ENCODE measurements around the gene CRYBA4.

Gene CRYBA4

DNA sequence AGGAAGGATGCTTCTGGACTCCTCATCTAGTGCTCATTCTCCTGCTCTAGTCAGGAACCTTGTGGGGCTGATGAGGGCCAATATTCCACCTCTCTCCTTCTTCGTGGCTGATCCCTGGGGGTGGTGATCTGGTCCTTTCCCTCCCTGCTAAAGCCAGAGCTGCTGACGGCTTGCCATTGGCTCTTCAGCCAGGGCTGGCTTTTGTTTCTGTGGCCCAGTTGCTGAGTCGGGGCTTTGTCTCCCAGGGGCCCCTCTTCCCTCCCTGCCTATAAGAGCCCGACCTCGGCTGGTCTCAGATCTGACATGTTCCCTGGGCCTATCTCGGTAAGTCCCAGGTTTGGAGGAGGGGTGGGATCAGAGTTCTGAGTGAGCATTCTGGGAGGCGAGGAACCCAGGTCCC, at the start of gene CRYBA4:
Gene CRYBA4, plus strand, starts transcription at position 301 of the 400 bp plus-strand sequence. CDS start 634 bp downstream, outside the sequence.
- DNase-seq = no peak

DNA sequence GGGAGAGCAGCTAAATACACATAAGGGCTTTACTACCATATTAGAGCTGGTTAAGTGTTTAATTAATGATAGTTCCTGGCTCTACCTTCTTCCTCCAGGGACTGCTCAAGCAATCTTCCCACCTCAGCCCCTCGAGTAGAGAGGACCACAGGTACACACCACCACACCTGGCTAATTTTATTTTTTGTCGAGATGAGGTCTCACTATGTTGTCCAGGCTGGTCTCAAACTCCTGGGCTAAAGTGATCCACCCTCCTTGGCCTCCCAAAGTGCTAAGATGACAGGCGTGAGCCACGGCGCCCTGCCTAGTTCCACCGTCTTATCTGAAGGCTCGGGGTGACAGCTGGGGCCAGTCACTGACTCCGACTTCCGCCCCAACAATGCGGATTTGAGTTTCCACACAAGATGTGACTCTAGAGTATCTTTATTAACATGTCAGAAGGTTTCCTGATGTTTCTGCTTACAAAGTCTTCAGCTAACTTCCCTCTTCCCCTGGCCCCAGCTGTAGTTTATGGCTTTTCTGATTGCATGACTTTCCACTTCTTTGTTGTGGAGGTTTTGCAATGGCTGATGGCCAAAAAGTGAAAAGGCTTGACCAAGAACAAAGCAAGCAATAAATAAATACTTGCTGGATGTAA, 48.6 kb upstream of the CRYBA4 start:
- no peak for DNase-seq

DNA sequence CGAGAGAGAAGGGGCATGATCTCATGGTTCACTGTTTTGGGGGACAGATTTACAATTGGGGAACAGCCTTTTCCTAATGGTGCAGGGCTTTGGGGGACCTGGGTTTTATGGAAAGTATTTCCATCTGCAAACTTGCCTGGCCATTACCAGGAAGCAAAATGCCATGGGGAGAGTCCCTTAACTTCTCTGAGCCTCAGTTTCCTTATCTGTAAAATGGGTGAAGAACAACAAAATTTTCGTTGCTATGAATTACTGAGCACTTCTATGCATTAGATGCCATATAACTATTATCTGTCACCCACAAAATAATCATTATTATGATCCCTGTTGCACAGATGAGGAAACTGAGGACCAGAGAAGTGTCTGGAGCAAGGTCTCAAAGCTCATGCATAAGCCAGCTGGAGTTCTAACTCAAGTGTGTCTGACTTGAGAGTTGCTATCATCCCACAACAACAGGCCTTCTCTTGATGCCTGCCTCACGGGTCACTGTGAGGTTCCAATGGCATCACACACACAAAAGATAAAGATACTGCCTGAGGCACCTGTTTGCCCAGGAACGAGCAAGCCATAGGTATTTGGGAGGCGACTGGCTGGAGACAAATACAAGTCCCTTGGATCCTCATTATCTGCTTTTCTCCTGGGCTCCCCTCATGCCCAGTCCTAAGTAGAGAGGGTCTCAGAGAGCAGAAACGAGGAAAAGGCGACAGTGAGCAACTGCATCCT, 47.6 kb upstream of the CRYBA4 start:
- DNase-seq = no peak

DNA sequence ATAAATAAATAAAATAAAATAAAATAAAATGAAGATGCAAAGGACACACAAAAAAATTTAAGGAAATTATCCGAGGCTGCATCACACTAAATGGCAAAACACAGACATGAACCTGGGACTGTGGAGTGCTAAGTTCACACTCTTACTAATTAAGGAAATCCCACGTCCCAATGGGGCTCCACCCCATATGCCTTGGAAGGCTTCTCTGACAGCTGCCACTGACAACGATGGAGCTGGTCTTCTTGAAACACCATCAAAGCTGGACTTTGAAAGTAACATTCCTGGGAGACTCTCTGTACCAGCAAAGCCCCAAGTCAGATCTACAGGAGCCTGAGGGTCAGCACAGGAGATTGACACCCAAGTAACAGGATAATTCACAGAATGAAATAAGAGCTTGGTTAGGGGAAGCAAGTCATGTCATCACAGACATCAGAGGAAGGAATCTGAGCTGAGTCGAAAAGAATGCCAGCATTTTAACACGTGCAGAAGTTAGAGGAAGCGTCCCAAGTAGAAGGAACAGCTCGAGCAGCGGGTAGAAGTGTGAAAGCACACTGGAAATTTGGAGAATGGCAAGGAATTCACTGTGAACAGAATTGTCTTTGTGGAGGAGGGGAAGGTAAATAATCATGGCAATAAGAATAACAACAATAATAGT, 45.6 kb upstream of the CRYBA4 start:
- DNase-seq = no peak

DNA sequence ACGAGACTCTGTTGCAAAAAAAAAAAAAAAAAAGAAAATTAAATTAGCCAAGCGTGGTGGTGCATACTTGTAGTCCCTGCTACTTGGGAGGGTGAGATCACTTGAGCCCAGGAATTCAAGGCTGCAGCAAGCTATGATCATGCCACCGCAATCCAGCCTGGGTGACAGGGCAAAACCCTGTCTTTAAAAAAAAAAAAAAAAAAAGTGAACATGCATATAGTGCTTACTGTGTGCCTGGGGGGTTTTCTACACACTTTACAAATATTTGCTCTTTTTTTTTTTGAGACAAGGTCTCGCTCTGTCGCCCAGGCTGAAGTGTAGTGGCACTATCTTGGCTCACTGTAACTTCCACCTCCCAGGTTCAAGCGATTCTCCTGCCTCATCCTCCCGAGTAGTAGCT, 44.7 kb upstream of the CRYBA4 start:
- DNase-seq = no peak

DNA sequence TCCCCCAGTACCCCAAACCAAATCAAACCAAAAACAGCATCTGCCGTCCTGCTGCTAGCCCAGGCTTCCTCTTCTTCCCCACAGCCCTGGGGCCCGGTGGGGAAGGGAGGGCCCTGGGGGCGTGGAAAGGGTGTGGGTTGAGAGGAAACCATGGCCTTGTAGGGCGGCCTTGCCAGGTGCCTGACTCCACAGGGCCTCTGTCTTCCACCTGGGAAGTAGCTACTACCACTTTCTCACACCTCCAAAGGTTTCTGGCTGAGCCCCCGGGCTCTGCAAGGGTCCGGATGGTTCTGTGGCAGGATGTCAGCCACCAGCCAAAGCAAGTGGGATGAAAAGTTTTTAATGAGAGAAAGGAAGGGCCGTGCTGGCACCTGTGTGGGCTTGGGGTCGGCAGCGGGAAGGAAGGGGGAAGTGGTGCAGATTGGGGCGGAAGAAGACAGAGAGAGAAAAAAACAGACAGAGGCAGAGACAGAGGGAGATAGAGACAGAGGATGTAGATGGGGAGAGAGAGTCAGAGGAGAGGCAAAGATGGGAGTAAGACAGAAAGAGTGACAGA, 42.4 kb upstream of the CRYBA4 start:
- DNase-seq = peak in 5 of 6 experiments; percentile 13 to 58 (median 27)

DNA sequence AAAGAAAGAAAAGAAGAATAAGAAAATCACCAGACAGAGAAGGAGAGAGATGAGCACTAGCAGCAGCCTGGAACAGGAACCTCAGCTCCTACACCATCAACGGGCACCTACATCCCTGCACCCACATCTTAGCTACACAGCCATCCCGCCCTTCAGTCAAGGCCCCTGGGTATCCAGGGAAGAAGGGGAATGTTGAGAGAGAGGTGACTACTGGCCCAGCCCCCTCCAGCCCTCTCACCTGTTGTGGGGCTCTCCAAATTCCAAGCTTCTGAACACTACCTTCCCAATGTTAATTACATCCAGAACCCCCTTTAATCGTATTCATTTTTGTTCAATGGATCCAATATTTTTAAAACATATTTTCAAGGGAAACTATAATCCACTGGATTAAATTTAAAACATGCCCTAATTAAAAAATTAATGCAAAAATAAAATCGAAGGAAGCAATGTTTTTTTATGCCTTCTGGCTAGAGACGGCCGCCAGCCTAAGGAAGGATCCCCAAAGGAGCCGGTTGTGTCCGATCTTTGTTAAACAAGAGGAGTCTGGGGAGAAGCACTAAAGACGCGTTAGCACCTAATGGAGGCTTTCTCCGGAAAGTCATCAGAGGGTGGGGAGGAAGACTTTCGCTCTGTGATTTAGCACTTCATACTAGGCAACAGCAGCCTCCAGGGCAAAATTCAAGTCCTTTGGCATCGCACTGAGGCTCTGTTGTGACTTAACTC, 41.4 kb upstream of the CRYBA4 start:
- DNase-seq = no peak

DNA sequence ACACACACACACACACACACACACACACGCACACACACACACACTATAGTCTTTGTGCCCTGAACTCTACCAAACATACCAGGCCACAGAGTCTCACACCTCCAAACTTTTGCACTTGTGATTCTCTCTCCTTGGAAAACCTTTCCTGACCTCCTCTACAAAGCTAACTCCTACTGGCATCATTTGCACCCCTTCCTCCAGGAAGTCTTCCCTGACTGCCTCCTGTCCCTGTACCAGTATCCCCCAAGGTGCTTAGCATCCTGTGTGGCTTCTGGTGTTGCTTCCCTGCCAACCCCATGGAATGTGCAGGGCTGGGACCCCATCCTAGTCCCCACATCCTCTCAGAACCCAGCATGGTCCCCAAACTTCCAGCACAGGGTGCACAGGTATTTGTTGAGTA, 40.7 kb upstream of the CRYBA4 start:
- no peak for DNase-seq

DNA sequence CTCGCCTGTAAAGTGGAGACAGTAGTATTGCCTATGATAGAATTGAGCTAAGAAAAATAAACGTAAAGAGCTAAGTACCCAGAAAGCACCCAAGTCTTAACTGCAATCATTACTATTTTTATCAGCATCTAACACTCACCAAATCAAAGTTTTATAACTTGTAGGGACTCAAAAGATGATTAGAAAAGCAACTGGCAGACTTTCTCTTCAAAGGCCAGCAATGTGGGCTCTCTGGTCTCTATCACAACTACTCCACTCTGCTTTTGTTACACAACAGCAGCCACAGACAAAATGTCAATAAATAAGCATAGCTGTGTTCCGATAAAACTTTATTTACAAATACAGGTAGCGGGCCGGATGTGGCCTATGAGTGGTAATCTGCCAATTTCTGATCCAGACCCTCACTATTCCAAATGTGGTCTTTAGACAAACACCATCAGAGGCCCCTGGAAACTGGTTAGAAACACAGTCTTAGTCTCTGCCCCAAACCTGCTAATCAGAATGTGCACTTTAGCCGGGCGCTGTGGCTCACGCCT, 40.1 kb upstream of the CRYBA4 start:
- no peak for DNase-seq

DNA sequence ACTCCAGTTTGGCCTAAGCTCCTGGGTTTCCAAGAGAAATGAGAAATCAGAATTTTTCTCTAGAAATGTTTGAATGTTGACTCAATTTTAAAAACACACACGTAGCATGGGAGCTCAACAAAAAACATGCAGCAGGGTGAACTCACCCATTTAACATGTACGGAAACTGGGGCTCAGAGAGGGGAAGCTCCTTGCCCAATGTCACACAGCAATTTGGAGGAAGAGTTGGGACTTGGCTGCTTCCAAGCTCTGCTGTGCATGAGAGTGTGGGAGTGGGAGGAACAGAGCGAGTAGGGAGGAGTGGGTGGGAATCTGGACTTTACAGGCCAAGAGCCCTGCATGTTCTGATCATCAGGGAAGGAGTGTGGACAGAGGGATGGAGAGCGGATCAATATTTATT, 37.8 kb upstream of the CRYBA4 start:
- DNase-seq = no peak

DNA sequence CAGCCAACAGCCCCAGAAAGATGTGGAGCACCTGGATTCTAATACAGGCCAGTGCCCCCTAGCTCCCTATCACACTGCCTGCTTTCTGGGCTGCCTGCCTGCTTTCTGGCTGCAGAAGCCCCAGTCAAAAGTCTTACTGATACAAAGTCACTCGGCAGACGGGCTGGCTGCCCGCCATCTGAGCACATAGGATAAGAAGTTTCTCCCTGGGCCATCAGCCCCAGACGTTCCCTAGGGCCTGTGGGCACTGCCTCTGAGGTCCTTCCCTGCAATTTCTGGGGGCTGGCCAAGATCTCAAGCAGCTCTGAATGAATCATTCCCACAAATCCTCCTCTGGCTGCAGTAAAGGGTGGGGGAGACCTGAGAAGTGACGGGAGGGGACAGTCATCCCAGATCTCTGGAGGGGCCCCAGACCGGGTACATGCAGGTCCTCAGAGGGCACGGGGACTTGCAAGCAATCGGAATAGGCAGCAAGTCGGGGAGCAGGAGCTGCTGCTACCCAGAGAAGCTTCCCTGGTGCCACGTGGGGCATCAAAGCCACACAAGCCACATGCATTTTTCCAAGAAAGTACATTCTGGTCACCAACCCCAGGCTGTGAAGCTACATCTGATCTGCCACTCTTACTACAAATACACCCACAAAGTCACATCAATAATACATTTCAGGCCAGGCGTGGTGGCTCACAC, 36.5 kb upstream of the CRYBA4 start:
- no peak for DNase-seq

DNA sequence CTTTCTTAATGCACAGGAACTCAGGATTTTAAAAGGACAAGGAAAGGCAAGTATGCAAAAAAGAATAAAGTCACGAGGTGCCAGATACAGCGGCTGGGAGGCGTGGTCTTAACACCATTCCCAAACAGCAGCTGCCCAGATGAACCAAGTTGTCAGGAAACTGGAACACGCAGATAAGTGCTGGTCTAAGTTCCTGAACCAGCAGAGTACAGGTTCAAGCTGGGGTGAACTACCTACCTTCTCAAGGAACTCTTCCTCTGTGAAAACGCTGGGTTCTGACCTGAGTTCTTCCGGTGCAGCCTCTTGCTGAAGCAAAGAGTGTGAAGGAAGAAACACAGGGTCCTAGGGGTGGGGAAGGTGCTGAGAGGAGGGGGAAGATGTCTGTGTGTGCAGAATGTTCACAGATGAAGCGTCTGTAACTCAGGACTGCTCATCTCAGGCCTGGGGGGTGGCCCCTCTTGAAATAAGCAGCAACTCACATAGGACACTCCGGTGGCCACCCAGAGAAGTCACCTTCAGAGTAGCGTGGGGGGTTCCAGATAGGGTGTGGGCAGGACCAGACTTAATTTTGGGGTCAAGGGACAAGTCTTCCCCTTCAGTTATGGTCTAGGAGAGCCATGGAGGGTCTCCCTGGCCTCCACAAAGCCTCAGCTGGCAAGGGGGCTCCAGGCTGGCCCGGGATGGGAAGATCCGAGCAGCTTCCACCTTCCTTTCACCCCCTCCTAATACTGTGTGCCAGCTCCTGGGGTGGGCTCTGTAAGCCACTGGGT, 35.0 kb upstream of the CRYBA4 start:
- peak in 2 of 6 experiments; percentile 29 to 34 for DNase-seq

DNA sequence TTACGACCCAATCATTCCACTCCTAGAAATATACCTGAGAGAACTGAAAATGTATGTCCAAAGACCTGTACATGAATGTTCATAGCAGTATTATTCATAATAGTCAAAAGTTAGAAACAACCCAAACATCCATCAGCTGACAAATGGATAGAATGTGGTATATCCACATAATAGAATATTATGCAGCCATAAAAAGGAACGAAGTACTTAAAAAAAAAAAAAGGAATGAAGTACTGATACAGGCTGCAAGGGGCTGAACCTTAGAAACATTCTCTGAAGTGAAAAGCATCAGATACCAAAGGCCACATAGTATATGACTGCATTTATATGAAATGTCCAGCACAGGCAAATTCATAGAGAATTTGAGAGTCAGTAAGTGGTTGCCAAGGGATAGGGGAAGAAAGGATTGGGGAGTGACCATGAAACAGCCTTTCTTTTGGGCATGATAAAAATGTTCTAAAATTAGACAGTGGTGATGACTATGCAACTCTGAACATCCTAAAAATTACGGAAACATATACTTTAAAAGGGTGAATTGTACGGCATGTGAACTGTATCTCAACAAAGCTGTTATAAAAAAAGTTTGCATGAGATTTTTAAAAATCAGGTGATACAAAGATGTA, 33.7 kb upstream of the CRYBA4 start:
- DNase-seq = no peak

DNA sequence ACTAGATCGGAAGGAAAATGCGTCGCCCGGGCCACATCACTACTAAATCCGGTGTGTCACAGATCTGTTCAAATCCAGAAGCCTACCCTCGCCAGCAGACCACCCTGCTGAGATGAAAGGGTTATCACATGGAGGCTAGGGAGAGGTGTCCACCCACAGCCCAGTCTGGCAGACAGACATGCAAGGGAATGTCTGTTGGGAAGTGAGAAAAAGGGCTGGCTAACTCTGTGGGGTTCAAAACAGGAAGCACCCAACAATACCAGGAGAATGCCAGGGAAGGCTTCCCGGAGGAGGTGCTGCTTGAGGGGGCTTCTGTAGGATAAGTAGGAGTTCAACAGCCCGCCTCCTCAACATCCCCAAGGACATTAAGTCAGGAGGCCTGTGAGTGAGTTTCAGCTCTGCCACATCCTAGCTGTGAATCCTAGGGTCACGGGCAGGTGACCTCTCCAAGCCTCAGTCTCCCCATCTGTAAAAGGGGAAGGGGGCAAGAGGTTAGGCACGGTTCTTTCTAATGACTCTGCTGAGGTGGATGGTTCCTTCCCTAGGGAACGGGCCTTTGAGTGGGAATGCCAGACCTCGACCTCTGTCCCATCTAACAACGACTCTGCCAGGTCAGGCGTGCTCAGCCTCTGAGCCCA, 32.9 kb upstream of the CRYBA4 start:
- no peak for DNase-seq

DNA sequence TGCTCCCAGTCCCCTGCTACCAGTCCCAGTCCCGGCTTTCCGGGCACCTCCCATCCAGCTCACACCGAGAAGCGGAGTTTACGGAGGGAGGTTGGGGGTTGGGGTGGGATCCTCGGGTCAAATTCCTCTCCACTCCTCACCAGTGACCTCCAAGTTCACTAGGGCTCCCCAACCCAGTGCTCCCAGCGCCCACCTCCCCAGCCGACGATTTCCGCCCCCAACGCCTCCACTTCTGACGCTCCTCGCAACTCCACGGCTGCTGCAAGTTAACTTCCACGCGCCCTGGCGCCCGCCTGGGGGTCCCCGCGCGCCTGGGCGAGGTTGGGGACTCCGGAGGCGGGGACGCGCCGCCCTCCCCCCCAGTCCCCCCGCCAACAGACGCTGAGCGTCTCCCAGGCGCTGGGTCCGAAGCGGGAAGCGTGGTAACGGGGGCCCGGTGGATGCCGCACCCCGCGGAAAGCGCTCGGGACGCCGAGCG, 32.4 kb upstream of the CRYBA4 start:
- peak in 3 of 6 experiments; percentile 24 to 57 (median 54) for DNase-seq

DNA sequence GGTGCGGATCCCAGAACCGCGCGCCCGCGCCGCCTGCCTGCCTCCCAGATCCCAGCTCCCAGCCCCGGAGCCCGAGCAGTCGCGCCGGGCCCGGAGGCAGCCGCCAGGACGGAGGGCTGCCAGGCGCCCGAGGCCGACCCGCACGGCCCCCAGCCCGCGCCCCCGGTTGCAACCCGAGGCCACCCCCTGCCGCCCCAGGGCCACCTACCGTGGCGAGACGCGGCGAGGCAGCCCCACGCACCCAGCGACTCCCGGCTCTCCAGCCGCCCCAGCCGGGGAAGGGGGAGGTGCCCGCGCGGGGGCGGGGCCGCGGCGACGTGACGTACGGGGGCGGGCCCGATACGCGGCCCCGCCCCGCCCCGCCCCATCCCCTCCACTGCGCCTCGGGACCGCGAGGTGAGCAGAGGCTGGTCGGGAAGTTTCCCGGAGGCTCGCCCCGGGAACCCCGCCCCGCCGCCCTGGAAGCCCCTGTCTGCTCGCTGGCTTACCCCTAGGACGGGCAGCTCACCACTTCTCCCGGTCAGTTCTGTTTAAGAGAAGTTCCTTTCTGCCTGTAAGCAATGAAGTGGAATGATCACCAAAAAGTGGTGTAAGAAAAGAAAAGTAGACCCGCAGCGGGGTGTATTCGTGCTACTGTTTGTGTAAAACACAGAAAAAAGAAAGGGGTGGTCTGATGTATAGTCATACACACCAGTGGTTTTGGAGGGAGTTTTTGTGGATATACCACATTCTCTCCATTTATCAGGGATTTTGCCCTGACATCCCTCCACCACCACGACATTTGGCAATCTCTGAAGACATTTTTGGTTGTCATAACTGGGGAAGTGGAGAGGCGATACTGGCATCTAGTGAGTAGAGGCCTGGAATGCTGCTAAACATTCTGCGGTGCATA, 31.7 kb upstream of the CRYBA4 start, which contains the start of gene TPST2:
Gene TPST2, minus strand, starts transcription at position 288 of the 892 bp plus-strand sequence. CDS start 48,502 bp downstream, outside the sequence.
- DNase-seq = peak; percentile 53 to 91 (median 78)

DNA sequence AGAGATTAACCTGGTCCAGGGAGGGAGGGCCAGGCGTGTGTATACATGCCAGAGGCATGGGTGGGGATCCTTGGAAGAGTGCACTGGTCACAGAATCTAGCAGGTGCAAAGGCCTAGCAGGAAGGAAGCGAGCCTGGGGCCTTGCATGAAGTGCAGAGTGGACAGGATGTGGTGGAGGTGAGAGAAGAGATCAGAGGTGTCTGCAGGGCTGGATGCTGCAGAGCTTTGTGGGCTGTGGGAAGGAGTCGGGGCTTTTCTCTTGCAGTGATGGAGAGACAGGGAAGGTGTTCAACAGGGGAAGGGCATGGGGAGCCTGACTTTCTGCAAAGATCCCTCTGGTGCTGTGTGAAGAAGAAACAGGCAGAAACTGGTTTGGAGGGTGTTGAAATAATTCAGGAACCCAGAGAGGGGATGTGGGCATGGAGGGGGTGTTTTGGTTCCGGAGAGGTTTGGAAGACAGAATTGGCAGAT, 29.3 kb upstream of the CRYBA4 start:
- DNase-seq = peak in 3 of 6 experiments; percentile 33 to 42 (median 34)

DNA sequence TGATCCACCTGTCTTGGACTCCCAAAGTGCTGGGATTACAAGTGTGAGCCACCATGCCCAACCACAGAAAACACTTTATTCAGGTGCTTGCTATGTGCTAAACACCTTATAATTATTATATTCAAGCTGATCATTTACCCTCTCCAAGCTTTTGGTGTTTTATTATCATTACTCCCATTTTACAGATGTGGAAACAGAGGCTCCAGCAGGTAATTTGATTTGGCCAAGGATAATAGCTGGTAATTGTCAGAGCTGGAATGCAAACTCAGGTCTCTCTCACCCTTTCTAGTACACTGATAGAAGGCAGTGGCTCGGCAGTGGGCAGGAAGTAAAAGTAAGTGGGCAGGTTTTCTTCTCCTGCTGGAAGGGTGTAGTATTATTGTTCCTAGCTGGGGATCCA, 28.0 kb upstream of the CRYBA4 start:
- DNase-seq = no peak

DNA sequence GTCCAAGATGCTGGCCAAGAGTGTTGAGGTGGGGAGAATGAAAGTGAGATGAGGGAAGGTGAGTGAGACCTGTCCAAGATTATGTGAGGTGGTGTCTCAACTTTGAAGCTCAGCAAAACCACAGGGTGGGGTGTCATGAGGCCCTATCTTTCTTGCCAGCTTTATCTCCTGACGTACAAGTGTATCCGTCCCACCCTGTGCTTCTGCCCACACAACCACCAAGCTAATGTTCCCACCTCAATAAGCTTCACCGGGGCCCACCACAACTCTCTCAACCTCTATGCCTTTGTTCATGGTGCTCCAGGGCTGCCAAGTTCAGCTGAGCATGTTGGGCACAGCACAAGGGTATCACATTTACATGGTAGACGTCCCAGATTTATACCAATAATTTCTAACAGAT, 24.7 kb upstream of the CRYBA4 start:
- DNase-seq = no peak
